Stimulated activated naive CD4-positive, alpha-beta T cell (primary cell): ENCODE data around the gene MIR17HG.
A peak's percentile ranks its signal among the peaks of the same experiment; 100 is the strongest.
"Not testable (repeated sequence)": the region's sequence is repeated elsewhere in the genome, so short reads cannot be mapped to it uniquely, and the experiment has no call there.

Experiments
- DNase-seq, 6 experiments: peaks; one replicate each; lab custom pipeline; 2025; lab: John Stamatoyannopoulos, UW

The MIR17HG gene

GRCh38 chr13:91347202-91347995, at the start of gene MIR17HG:
Gene MIR17HG, plus strand, starts transcription at chr13:91347687.
- peak; percentile 75 to 84 (median 80) for DNase-seq

- DNase-seq: no peak
Measured at GRCh38 chr13:91298060-91298459, 49.4 kb upstream of the MIR17HG start.

- DNase-seq: no peak
Measured at GRCh38 chr13:91302111-91302510, 45.4 kb upstream of the MIR17HG start.

- DNase-seq: no peak
Measured at GRCh38 chr13:91303031-91303430, 44.5 kb upstream of the MIR17HG start.

GRCh38 chr13:91304741-91305140, 42.7 kb upstream of the MIR17HG start:
- no peak for DNase-seq

- DNase-seq: no peak
Measured at GRCh38 chr13:91305652-91306051, 41.8 kb upstream of the MIR17HG start.

- DNase-seq: no peak
Measured at GRCh38 chr13:91307887-91308286, 39.6 kb upstream of the MIR17HG start.

- DNase-seq: no peak
Measured at GRCh38 chr13:91308299-91308698, 39.2 kb upstream of the MIR17HG start.

GRCh38 chr13:91311491-91311890, 36.0 kb upstream of the MIR17HG start:
- DNase-seq: no peak

GRCh38 chr13:91312324-91312723, 35.2 kb upstream of the MIR17HG start:
- no peak for DNase-seq

GRCh38 chr13:91313103-91313502, 34.4 kb upstream of the MIR17HG start:
- DNase-seq: peak in 3 of 6 experiments; percentile 19 to 49 (median 32)

- no peak for DNase-seq
Measured at GRCh38 chr13:91313581-91313980, 33.9 kb upstream of the MIR17HG start.

- no peak for DNase-seq
Measured at GRCh38 chr13:91314888-91315287, 32.6 kb upstream of the MIR17HG start.

GRCh38 chr13:91318886-91319285, 28.6 kb upstream of the MIR17HG start:
- no peak for DNase-seq

- DNase-seq: no peak
Measured at GRCh38 chr13:91319996-91320395, 27.5 kb upstream of the MIR17HG start.

GRCh38 chr13:91320990-91321389, 26.5 kb upstream of the MIR17HG start:
- not testable (repeated sequence) for DNase-seq

- DNase-seq: peak in 2 of 6 experiments; percentile 6 to 9
Measured at GRCh38 chr13:91323349-91323748, 24.1 kb upstream of the MIR17HG start.

GRCh38 chr13:91326146-91326545, 21.3 kb upstream of the MIR17HG start:
- DNase-seq: no peak

- no peak for DNase-seq
Measured at GRCh38 chr13:91328726-91329125, 18.8 kb upstream of the MIR17HG start.

- no peak for DNase-seq
Measured at GRCh38 chr13:91329733-91330132, 17.8 kb upstream of the MIR17HG start.

GRCh38 chr13:91331047-91331915, 16.2 kb upstream of the MIR17HG start:
- DNase-seq: no peak

GRCh38 chr13:91346062-91346461, 1.4 kb upstream of the MIR17HG start:
- no peak for DNase-seq

GRCh38 chr13:91346850-91347201, 661 bp upstream of the MIR17HG start:
- peak; percentile 12 to 71 (median 46) for DNase-seq
